NCI-H2029 treated with DMSO at 0.1 percent for 48 hours (cell line): ENCODE measurements around the gene CFAP410.
"Not testable (repeated sequence)": the region's sequence is repeated elsewhere in the genome, so short reads cannot be mapped to it uniquely, and the experiment has no call there.

Experiments used
- DNase-seq: peaks from one replicate; lab custom pipeline; 2025; lab: John Stamatoyannopoulos, UW

The CFAP410 gene

GRCh38 chr21:44368711-44369446, 29.7 kb upstream of the CFAP410 start:
- DNase-seq, result no peak

- DNase-seq, result no peak
These were observed 27.5 kb upstream of the CFAP410 start for GRCh38 chr21:44366586-44367211.

DNA sequence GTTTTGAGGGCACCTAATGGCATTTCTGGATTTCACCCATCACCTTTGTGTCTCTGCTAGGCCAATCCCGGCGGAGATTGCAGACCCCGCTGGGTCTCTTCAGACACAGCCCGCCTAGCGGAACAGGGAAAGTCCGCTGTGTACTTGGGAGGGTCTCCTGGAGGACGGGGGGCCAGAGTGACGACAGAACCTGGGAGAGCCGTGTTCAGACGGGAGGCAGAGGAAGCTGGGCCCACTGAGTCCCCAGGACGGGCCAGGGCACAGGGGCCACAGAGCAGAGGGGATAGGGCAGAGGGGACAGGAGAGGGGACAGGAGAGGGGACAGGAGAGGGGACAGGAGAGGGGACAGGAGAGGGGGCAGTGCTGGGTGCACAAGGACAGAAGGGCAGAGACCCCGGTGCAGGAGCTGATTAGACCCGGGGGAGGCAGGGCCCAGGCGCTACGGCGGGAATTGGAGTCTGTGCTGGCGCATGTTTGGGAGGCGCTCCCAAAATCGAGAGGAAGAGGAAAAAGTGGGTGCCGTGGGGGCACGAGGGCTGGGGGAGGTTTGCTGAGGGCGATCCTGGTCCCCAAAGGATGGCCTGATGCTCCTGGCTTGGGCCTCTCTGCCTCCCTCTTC, 26.9 kb upstream of the CFAP410 start:
- no peak for DNase-seq

DNA sequence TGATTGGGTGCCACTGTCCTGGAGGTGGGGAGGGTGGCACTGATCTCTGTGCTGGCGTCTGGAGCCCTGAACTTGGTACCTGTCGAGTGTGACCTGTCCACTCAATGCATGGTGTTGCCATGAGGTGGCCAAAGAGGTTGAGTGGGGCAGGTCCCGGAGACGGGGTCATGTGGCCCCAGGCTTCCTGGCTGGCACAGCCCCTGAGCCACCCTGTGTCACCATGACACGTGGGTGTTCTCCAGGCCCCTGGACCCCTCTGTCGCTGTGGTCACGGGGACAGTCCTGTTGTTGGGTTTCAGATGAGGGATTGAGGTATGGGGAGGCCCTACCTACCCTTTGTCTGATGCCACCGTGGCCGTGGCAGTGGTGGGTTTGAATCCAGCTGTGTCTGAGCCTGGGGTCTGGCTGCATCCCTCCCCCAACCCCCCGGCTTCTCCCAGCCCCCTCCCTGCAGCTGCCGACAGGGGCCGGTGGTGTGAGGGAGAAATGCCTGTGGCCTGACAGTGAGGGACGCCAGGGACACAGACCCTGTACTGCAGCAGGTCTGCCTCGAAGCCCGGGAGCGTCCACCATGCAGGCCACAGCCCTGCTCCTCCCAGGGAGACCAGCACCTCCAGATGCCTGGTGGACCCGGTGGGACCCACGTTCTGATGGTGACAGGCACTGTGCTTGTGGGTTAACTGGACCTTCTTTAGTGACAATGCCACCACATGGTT, 26.2 kb upstream of the CFAP410 start:
- no peak for DNase-seq

GRCh38 chr21:44364151-44365053, 25.2 kb upstream of the CFAP410 start:
- no peak for DNase-seq

- DNase-seq, result no peak
These were observed 24.1 kb upstream of the CFAP410 start for GRCh38 chr21:44363278-44363677.

DNA sequence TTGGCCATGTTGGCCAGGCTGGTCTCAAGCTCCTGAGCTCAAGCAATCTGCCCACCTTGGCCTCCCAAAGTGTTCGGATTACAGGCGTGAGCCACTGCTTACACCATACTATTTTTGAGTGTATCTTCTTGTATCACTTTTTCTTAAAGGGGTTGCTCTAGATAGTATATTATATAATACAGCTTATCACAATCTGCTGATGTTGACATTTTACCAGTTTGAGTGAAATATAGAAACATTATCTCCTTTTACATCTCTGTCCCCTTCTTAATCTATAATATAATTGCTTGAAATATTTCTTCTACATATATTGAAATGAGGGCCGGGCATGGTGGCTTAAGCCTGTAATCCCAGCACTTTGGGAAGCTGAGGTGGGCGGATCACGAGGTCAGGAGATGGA, 22.7 kb upstream of the CFAP410 start:
- DNase-seq, result not testable (repeated sequence)

DNA sequence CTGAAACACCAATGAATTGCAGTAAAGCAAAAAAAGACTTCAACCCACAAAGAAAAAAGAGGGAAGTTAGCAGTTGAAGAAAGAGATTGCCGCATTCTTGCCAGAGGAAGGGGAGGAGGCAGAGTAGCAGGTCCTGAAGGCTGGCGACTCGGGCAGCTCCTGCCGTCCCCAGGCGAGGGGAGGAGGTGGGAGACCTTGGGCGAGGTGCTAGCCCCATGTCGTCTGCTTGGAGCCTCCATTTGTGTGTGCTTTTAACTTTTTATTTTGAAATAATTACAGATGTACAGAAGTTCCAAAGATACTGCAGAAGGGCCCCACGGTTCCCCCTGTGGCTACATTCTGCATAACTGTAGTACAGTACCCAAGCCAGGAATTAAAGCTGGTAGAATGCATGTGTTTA, 21.0 kb upstream of the CFAP410 start:
- no peak for DNase-seq

GRCh38 chr21:44359396-44359795, 20.2 kb upstream of the CFAP410 start:
- no peak for DNase-seq

GRCh38 chr21:44357064-44357837, 18.1 kb upstream of the CFAP410 start:
- DNase-seq, result no peak

- no peak for DNase-seq
These were observed 17.4 kb upstream of the CFAP410 start for GRCh38 chr21:44356636-44357035.

- no peak for DNase-seq
These were observed 17.0 kb upstream of the CFAP410 start for GRCh38 chr21:44356160-44356559.

DNA sequence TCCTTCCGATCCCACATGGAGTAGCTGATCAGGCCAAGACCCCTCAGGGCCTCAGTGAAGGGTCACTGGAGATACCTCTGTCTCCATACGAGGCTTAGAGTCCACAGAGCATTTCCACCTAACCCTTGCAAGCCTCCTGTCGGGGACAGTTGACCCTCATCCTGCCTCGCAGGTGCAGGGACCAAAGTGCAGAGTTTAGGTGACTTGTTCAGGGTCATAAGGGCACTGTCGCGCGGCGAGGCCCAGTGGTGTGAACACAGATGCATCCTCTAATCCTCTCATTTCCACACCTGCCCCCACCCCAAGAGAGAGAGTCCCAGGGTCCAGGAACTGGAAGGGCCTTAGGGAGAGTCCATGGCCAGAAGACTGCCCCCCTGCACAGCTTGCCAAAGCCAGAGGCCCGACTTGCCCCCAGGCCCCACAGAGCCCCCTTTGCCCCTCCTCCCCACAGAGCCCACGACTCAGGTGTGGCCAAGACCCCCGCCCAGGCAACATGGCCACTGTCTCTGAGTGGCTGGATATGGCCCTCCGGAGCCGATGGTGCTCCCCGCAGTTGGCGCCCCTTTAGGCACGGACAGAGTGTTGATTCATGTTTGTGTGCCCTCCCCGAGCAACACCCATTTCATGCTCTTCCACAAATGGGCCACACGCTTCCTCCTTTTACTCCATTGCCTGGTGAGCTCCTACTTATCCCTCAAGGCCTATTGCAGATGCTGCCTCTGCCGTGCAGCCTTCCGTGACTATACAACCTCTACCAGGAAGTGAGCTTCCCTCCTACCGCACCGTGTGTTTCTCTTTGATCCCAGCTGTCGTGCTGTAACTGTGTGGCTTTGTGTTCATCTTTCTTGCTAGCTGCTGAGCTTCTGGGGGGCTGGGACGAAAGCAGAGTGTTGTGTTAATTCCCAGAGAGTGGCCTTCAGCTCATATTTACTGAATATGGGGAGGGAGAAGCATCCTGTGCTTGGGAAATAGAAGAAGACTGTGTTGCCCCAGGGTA, 15.9 kb upstream of the CFAP410 start:
- DNase-seq, result no peak

DNA sequence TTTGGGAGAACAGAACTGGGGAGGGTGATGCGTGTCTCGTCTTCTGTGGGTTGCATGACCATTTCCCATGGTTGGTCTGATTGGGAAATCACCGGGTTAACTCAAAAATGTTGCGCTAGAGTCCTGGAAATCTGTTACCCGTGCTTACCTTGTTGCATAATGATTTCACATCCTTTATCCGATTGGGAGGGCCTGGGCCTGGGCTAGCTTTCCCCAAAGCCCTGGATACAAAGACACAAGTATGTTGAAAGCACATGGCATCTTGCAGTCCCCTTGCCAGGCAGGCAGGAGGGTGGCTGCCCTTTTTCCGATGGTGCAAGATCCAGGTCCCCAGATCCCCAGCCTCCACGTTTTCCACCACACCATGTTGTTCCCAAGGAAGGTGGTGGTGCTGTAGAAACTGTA, 14.8 kb upstream of the CFAP410 start:
- DNase-seq, result no peak

DNA sequence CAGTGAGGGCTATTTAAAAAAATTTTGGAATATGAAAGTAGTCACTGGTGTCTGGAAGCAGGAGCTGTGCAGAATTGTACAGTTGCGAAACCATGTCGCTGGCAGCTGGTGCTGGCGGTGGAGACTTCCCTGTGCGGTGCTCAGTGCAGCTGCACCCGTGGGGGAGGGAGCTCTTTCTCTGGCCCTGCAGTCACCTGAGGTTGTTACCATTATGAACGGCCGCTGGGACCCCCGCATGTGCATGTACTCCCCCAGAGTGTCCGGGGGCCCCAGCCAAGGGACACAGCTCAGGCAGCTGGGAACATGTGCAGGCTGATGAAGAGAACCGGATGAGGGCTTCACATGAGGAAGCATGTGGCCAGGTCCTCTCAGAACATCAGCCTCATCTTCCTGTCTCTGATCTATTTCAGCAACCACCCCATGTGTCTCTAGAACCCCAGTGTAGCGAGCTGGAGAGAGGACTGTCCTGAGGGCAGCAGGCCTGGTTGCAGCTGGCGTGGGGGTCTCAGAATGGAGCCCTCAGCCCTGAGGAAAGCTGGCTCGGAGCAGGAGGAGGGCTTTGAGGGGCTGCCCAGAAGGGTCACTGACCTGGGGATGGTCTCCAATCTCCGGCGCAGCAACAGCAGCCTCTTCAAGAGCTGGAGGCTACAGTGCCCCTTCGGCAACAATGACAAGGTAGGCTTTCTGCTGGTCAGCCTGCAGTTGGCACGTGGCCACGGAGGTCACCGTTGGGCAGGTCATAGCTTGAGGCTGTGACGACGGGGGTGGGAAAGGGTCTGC, 14.2 kb upstream of the CFAP410 start, which contains the start of gene TRPM2:
TRPM2 (plus strand) TSS at position 431 of the 780 bp plus-strand sequence; CDS start at position 511, 80 bp downstream.
- no peak for DNase-seq

GRCh38 chr21:44352253-44352860, 13.2 kb upstream of the CFAP410 start:
- DNase-seq, result no peak

DNA sequence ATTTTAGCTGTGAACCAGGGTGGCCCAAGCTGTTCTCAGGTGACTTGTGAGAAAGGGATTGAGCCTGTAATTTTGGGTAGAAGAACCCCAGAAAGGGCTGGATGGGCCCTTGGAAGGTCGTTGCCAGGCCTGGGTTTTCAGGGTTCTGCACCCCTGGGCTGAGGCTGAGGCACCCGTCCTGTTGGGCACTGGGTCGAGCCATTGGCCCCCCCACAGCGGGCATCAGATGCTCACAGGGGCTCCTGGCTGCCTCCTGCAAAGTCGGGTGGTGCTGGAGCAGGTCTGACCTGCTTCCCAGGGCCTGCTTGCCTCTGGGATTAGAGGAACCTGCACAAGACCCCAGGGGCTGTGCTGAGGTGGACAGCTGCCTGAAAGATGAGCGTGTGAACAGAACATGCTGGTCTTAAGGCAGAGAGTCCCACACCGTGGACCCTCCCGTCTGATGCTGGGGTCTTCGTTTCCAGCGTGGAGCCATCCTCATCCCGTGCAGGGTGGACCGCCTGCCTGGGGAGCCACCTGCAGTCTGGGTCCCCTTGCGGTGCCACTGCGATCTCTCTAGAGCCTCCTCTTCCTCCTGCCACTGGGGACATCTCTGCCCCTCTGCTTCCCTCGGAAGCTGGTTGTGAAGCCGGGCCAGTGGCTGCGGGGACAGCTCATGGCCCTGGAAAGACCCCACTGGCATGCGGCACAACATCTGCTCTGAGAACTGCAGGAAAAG, 12.5 kb upstream of the CFAP410 start:
- no peak for DNase-seq
